ENCODE results near the gene CITED2.

Gene CITED2

DNA sequence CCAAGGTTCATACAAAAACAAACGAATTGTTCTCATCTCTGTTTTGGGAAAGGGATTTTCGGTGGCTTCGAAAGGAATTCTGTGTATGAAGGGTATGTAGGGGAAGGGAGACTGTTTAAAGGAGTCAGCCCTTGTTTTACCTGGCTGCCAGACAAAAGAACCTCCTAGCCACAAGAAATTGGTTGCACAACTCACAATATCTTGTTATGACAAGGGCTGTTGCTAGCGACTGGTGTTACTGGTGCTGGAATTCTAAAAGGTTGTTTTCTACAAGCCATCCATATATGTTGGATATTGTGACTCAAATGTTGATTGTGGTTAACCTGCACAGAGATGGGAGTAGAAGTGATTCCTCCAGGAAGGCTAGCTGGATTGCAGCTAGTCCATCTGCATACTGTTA lies 34.6 kb upstream of the CITED2 start:
- Histone ChIP-seq H3K9ac (ENCODE audit: low read length) (no peak overlapping the region), H4K12ac (ENCODE audit: low read depth, low read length) (no peak overlapping the region), H4K91ac (ENCODE audit: low read depth, low read length) (peak overlapping the region; percentile 61), H3K4me3 (ENCODE audit: low read depth, low read length) (no peak overlapping the region), H2BK120ac (ENCODE audit: insufficient read depth, low read length, poor library complexity) (peak overlapping the region; percentile 92), H4K8ac (ENCODE audit: low read depth, low read length) (peak overlapping the region; percentile 43), H3K9me3 (ENCODE audit: insufficient read depth, low read depth, low read length) (no peaks in the 10 kb centered on the region), H3K27me3 (ENCODE audit: insufficient read depth, low read length) (no peaks in the 10 kb centered on the region), H3K18ac (ENCODE audit: low read length) (peak overlapping the region; percentile 36), H2BK12ac (ENCODE audit: low read length) (peak overlapping the region; percentile 95), H2AK5ac (ENCODE audit: low read length) (peak overlapping the region; percentile 5), H3K23ac (ENCODE audit: low read length) (no peak overlapping the region), H3K36me3 (ENCODE audit: control insufficient read depth in 1 of 2, insufficient read depth in 2 of 2, low read length in 2 of 2) (no peaks in the 10 kb centered on the region), H3K79me1 (ENCODE audit: low read length) (peaks cover 21% of the 10 kb centered on the region), H3K4ac (ENCODE audit: low read depth, low read length) (no peak overlapping the region), H3K14ac (ENCODE audit: low read length) (peak overlapping the region; percentile 36), H2AFZ (ENCODE audit: insufficient read depth, low read length, poor library complexity) (no peak overlapping the region), H2BK5ac (ENCODE audit: low read depth, low read length, poor library complexity) (peak overlapping the region; percentile 91), H3K4me2 (ENCODE audit: low read length) (peak overlapping the region; percentile 19), H3K27ac (ENCODE audit: low read depth, low read length) (peak overlapping the region; percentile 94), H3K4me1 (ENCODE audit: control insufficient read depth in 1 of 2, insufficient read depth in 2 of 2, low read length in 2 of 2) (peaks cover 7 to 14% of the 10 kb centered on the region in 2 experiments), H3K79me2 (ENCODE audit: control insufficient read depth, insufficient read depth, low read length, poor library complexity) (no peaks in the 10 kb centered on the region)
- WGBS (ENCODE audit: extremely low coverage, insufficient coverage, insufficient read length), result no CpG with 5 or more reads among the region's 4 CpGs
- peak; percentile 70 to 94 for DNase-seq

DNA sequence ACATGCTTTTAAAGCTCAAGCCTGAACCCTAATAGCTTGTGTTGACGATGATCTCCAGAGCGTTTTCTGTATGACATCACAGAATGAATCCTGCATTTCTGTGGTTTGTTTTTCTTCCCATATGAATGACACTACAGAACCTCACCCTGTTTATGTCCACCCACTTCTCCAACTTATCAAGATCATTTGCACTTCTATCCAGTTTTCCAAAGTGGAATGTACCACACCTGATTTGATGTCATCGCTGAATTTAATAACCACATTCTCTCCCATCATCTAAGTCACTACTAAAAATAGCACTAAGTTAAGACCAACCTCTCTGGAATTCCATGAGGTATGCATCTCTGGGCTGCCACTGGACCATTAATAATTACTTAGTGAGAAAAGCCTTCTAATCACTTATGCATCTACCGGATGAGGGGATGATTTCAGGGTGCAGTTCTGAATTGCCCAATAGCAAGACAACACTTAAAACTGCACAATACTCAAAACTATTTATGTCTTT lies 33.3 kb upstream of the CITED2 start:
- H3K23ac ChIP-seq (ENCODE audit: low read length), result no peak overlapping the region

DNA sequence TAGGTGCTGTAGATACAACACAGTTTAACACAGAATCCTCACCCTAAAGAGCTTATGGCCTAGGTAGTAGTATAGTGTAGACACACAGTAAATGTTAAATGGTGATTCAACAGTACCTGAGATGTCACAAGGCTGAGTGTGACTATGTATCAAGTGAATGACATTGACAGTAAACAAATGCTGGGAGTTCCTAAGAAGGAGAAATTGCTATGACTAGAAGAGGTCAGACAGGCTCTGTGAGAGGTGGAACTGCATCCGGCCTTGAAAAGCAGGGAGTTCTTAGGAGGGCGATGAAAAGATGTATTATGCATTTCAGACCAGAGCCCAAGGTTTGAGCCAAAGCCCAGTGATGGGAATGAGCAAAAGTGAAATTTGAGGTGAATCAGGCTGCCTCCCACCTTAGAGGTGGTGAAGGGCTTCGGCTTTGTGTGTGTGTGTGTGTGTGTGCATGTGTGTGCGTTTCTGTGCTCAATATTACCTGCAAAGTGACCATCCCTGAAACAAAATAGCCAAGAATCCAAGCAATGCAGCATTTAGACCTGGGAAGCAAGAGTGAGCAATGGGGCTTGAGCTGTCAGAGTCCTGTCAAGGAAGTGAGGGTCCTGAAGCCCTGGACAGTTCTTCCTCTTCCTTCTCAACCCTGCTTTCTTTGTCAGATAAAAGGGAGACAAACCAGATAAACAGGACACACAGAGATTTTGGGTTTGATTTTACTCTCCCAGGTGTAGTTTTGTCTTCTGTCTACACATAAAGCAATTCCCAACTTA lies 32.3 kb upstream of the CITED2 start:
- no peaks in the 10 kb centered on the region for H3K79me2 ChIP-seq (ENCODE audit: control insufficient read depth, insufficient read depth, low read length, poor library complexity)
- H4K12ac ChIP-seq (ENCODE audit: low read depth, low read length), result no peak overlapping the region
- WGBS (ENCODE audit: extremely low coverage, insufficient coverage, insufficient read length), result no CpG with 5 or more reads among the region's 4 CpGs
- H2BK120ac ChIP-seq (ENCODE audit: insufficient read depth, low read length, poor library complexity), result peak overlapping the region; percentile 74
- H3K4me1 ChIP-seq (ENCODE audit: control insufficient read depth in 1 of 2, insufficient read depth in 2 of 2, low read length in 2 of 2), result peaks cover 10 to 17% of the 10 kb centered on the region in 2 experiments
- H3K23ac ChIP-seq (ENCODE audit: low read length), result no peak overlapping the region
- H2BK5ac ChIP-seq (ENCODE audit: low read depth, low read length, poor library complexity), result peak overlapping the region; percentile 73
- no peak overlapping the region for H2AFZ ChIP-seq (ENCODE audit: insufficient read depth, low read length, poor library complexity)
- H3K27me3 ChIP-seq (ENCODE audit: insufficient read depth, low read length), result no peaks in the 10 kb centered on the region
- peak overlapping the region; percentile 88 for H2BK12ac ChIP-seq (ENCODE audit: low read length)
- no peaks in the 10 kb centered on the region for H3K36me3 ChIP-seq (ENCODE audit: control insufficient read depth in 1 of 2, insufficient read depth in 2 of 2, low read length in 2 of 2)
- peak overlapping the region; percentile 23 for H3K4me2 ChIP-seq (ENCODE audit: low read length)
- no peaks in the 10 kb centered on the region for H3K9me3 ChIP-seq (ENCODE audit: insufficient read depth, low read depth, low read length)
- DNase-seq, result peak; percentile 67 to 86
- peak overlapping the region; percentile 64 for H4K8ac ChIP-seq (ENCODE audit: low read depth, low read length)
- peak overlapping the region; percentile 45 for H3K14ac ChIP-seq (ENCODE audit: low read length)
- H3K27ac ChIP-seq (ENCODE audit: low read depth, low read length), result peak overlapping the region; percentile 95
- H3K79me1 ChIP-seq (ENCODE audit: low read length), result peaks cover 23% of the 10 kb centered on the region
- no peak overlapping the region for H3K4me3 ChIP-seq (ENCODE audit: low read depth, low read length)
- H3K9ac ChIP-seq (ENCODE audit: low read length), result no peak overlapping the region
- H4K91ac ChIP-seq (ENCODE audit: low read depth, low read length), result peak overlapping the region; percentile 67
- no peak overlapping the region for H3K4ac ChIP-seq (ENCODE audit: low read depth, low read length)
- no peak overlapping the region for H3K18ac ChIP-seq (ENCODE audit: low read length)
- H2AK5ac ChIP-seq (ENCODE audit: low read length), result no peak overlapping the region

More for the DNA sequence above, 33.3 kb upstream of the CITED2 start:
- Histone ChIP-seq H3K79me1 (ENCODE audit: low read length) (peaks cover 23% of the 10 kb centered on the region), H3K9ac (ENCODE audit: low read length) (no peak overlapping the region), H4K12ac (ENCODE audit: low read depth, low read length) (no peak overlapping the region), H3K27me3 (ENCODE audit: insufficient read depth, low read length) (no peaks in the 10 kb centered on the region), H3K4ac (ENCODE audit: low read depth, low read length) (no peak overlapping the region), H3K27ac (ENCODE audit: low read depth, low read length) (peak overlapping the region; percentile 94), H2BK5ac (ENCODE audit: low read depth, low read length, poor library complexity) (no peak overlapping the region), H3K4me3 (ENCODE audit: low read depth, low read length) (no peak overlapping the region), H2AFZ (ENCODE audit: insufficient read depth, low read length, poor library complexity) (no peak overlapping the region), H3K9me3 (ENCODE audit: insufficient read depth, low read depth, low read length) (no peaks in the 10 kb centered on the region), H3K79me2 (ENCODE audit: control insufficient read depth, insufficient read depth, low read length, poor library complexity) (no peaks in the 10 kb centered on the region), H2AK5ac (ENCODE audit: low read length) (no peak overlapping the region), H3K4me2 (ENCODE audit: low read length) (no peak overlapping the region), H3K4me1 (ENCODE audit: control insufficient read depth in 1 of 2, insufficient read depth in 2 of 2, low read length in 2 of 2) (peaks cover 10 to 17% of the 10 kb centered on the region in 2 experiments), H3K36me3 (ENCODE audit: control insufficient read depth in 1 of 2, insufficient read depth in 2 of 2, low read length in 2 of 2) (no peaks in the 10 kb centered on the region), H3K14ac (ENCODE audit: low read length) (no peak overlapping the region), H4K8ac (ENCODE audit: low read depth, low read length) (no peak overlapping the region), H4K91ac (ENCODE audit: low read depth, low read length) (no peak overlapping the region), H2BK120ac (ENCODE audit: insufficient read depth, low read length, poor library complexity) (no peak overlapping the region), H3K18ac (ENCODE audit: low read length) (no peak overlapping the region), H2BK12ac (ENCODE audit: low read length) (no peak overlapping the region)
- no CpG with 5 or more reads among the region's 4 CpGs for WGBS (ENCODE audit: extremely low coverage, insufficient coverage, insufficient read length)
- peak; percentile 11 to 63 for DNase-seq

DNA sequence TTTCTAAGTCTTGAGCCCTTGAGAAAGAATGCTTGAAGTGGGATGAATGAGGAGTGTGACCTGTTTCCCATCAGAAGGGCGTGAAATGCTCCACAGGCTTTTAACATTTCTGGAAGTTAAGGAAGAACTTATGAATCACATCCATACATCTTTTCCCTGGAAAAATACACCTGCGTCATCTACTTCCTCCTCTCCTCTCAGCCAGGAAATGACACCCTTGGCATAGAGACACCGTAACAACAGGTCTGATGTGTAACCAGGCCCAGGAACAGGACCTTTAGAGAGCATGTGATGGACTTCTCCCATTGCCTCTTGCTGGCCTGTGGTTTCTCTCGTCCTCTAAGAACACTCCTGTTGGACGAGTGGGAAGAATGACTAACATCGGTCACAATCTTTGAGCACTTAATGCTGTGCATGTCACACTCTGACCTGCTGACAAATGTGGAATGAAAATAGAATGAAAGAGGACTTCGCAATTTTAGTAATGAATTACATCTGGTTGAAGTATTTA lies 28.5 kb upstream of the CITED2 start:
- no peak overlapping the region for H3K9ac ChIP-seq (ENCODE audit: low read length)
- H3K36me3 ChIP-seq (ENCODE audit: control insufficient read depth in 1 of 2, insufficient read depth in 2 of 2, low read length in 2 of 2), result no peaks in the 10 kb centered on the region
- no peak overlapping the region for H4K91ac ChIP-seq (ENCODE audit: low read depth, low read length)
- no peaks in the 10 kb centered on the region for H3K27me3 ChIP-seq (ENCODE audit: insufficient read depth, low read length)
- H2BK5ac ChIP-seq (ENCODE audit: low read depth, low read length, poor library complexity), result no peak overlapping the region
- H3K14ac ChIP-seq (ENCODE audit: low read length), result no peak overlapping the region
- no peaks in the 10 kb centered on the region for H3K79me2 ChIP-seq (ENCODE audit: control insufficient read depth, insufficient read depth, low read length, poor library complexity)
- H3K27ac ChIP-seq (ENCODE audit: low read depth, low read length), result no peak overlapping the region
- no peak overlapping the region for H4K12ac ChIP-seq (ENCODE audit: low read depth, low read length)
- H2AFZ ChIP-seq (ENCODE audit: insufficient read depth, low read length, poor library complexity), result no peak overlapping the region
- H3K23ac ChIP-seq (ENCODE audit: low read length), result no peak overlapping the region
- H3K9me3 ChIP-seq (ENCODE audit: insufficient read depth, low read depth, low read length), result no peaks in the 10 kb centered on the region
- H2BK12ac ChIP-seq (ENCODE audit: low read length), result no peak overlapping the region
- H3K79me1 ChIP-seq (ENCODE audit: low read length), result peaks cover 12% of the 10 kb centered on the region
- no peak overlapping the region for H3K4me2 ChIP-seq (ENCODE audit: low read length)
- no peak overlapping the region for H3K4me3 ChIP-seq (ENCODE audit: low read depth, low read length)
- no peak overlapping the region for H3K18ac ChIP-seq (ENCODE audit: low read length)
- no peak overlapping the region for H3K4ac ChIP-seq (ENCODE audit: low read depth, low read length)
- no peak overlapping the region for H2BK120ac ChIP-seq (ENCODE audit: insufficient read depth, low read length, poor library complexity)
- peak in 1 of 2 donors; percentile 21 for DNase-seq
- no peak overlapping the region for H4K8ac ChIP-seq (ENCODE audit: low read depth, low read length)
- H3K4me1 ChIP-seq (ENCODE audit: control insufficient read depth in 1 of 2, insufficient read depth in 2 of 2, low read length in 2 of 2), result peaks cover 3 to 7% of the 10 kb centered on the region in 2 experiments
- H2AK5ac ChIP-seq (ENCODE audit: low read length), result no peak overlapping the region
- no CpG with 5 or more reads among the region's 7 CpGs for WGBS (ENCODE audit: extremely low coverage, insufficient coverage, insufficient read length)
